Mesothelial cell of epicardium (in vitro differentiated cells): ENCODE results near the gene ARL8B. TPM values are rescaled to one million over a fixed set of nuclear protein-coding genes. Genes with fewer than 3 reads are reported as not detected.

Experiments
- DNase-seq, 2 experiments: peaks; one replicate each; pipeline ENCODE4 v3.0.0; 2021; ENCODE audit warnings: low spot score in 2 of 2; ENCODE audit not compliant: unreplicated experiment in 2 of 2
- H3K27ac Mint-ChIP-seq: 2 replicates; pipeline ENCODE4 v1.8.0; 2021; ENCODE audit warnings: mixed read lengths
- H3K27me3 Mint-ChIP-seq: 2 replicates; pipeline ENCODE4 v1.8.0; 2021; ENCODE audit warnings: low read depth, mixed read lengths
- H3K36me3 Mint-ChIP-seq: 2 replicates; pipeline ENCODE4 v1.8.0; 2021; ENCODE audit warnings: mixed read lengths
- H3K4me1 Mint-ChIP-seq: 2 replicates; pipeline ENCODE4 v1.8.0; 2021; ENCODE audit warnings: mixed read lengths
- H3K4me3 Mint-ChIP-seq: 2 replicates; pipeline ENCODE4 v1.8.0; 2021; ENCODE audit warnings: mild to moderate bottlenecking, moderate library complexity, mixed read lengths
- H3K9me3 Mint-ChIP-seq: 2 replicates; pipeline ENCODE4 v1.8.0; 2021; ENCODE audit warnings: mixed read lengths
- total RNA-seq: library from RNA; stranded (reverse); gene quantifications from 3 replicates; pipeline ENCODE4 v1.2.1, GENCODE V29; 2021
- TF ChIP-seq, protein P1 (sequence below): fragments of 200-600 bp; sonication (generic); IDR thresholded peaks from one replicate; pipeline ENCODE4 v1.5.0; 2021; ENCODE audit warnings: antibody characterized with exemption; ENCODE audit not compliant: unreplicated experiment

ARL8B gene
- total RNA-seq, 1 donor from 2014 or later, result 36.9 TPM

DNA sequence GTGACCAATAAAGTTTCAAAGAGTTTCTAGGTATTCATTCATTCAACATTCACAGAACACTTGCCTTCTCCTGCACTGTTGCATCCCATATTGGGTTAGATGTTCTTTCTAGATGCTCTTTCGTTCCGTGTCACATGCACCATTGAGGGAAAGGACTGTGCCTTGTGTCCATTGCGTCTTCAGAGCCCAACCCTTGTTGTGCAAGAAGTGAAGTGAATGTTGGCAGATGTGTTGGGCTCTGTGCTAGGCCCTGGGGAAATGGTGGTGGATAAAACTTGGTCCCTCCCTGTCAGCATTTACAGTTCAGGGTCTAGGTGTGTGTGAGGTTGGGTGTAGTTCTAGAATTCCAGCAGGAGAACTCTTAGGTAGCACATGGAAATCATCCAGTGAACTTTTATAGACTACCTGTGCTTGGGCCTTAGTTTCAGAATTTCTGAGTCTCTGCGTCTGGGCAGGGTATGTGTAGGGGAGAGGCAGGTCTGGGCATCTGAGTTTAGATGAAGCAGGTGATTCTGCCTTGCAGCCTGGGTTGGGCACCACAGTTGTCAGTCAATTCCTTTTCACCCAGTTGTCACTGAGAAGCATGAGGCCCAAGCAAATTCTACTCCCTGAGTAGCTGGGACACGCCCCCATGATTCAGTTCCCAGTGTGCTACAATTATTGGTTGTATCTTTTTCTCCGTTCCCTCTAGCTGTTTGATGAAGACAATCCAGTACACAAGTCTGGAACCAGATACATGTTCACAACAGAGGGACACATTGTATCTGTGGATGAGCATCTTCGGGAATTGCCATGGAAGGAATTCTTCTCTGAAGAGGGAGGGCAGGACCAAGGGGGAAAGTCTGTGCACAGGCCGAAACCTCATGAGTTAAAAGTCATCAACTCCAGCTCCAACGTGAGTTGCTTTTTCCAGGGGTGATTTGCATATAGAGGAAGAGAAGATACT is 90.8 kb downstream of the ARL8B start:
- no peaks in the 10 kb centered on the region for H3K9me3 Mint-ChIP-seq
- H3K4me1 Mint-ChIP-seq, result no peaks in the 10 kb centered on the region
- no peak overlapping the region for H3K4me3 Mint-ChIP-seq
- DNase-seq, result no peak
- no peak overlapping the region for H3K27ac Mint-ChIP-seq
- peaks cover 48% of the 10 kb centered on the region for H3K36me3 Mint-ChIP-seq
- TF ChIP-seq, protein P1, sequence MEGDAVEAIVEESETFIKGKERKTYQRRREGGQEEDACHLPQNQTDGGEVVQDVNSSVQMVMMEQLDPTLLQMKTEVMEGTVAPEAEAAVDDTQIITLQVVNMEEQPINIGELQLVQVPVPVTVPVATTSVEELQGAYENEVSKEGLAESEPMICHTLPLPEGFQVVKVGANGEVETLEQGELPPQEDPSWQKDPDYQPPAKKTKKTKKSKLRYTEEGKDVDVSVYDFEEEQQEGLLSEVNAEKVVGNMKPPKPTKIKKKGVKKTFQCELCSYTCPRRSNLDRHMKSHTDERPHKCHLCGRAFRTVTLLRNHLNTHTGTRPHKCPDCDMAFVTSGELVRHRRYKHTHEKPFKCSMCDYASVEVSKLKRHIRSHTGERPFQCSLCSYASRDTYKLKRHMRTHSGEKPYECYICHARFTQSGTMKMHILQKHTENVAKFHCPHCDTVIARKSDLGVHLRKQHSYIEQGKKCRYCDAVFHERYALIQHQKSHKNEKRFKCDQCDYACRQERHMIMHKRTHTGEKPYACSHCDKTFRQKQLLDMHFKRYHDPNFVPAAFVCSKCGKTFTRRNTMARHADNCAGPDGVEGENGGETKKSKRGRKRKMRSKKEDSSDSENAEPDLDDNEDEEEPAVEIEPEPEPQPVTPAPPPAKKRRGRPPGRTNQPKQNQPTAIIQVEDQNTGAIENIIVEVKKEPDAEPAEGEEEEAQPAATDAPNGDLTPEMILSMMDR, result no peak
- no peaks in the 10 kb centered on the region for H3K27me3 Mint-ChIP-seq

DNA sequence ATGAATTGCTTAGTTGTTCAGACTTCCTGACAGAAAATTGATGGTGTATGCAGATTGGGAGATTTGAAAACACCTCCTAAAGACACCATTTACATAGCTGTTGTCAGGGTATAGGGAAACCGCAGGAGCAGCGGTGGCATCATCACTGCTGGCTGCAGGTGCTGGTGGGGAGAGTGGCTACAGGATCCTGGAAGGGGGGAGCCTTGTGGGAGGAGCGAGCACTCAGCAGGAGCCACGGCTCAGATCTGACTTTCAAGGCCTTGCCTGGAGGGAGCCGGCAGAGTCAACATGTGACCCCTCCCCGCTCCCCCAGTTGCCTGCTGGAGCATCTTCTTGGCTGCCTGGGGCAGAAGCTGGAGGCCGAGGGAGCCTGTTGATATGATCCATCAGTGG is 91.5 kb downstream of the ARL8B start:
- Mint-ChIP-seq H3K27ac (no peak overlapping the region), H3K9me3 (no peaks in the 10 kb centered on the region), H3K27me3 (no peaks in the 10 kb centered on the region), H3K4me1 (peaks cover 5% of the 10 kb centered on the region), H3K36me3 (peaks cover 43% of the 10 kb centered on the region), H3K4me3 (no peak overlapping the region)
- TF ChIP-seq, protein P1, result no peak
- no peak for DNase-seq

DNA sequence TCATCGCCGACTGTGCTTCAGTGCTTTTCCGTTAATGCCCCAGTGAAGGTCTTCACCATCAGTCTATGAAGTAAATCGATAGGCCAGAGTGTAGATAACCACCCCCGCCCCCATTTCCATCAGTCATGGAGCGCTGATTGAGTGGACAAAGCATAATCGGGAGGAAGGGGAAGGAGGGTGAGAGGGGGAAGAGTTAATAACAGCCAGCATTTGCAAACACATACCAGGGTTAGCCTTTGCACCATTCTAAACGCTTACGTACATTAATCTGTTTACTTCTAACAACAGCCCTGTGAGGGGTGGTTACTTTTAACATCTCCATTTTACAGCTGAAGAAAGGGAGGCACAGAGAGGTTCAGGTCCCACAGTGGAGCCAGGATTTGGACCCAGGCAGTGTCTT is 92.3 kb downstream of the ARL8B start:
- TF ChIP-seq, protein P1, result no peak
- Mint-ChIP-seq H3K27ac (no peak overlapping the region), H3K27me3 (no peaks in the 10 kb centered on the region), H3K4me3 (no peak overlapping the region), H3K4me1 (peaks cover 7% of the 10 kb centered on the region), H3K9me3 (no peaks in the 10 kb centered on the region), H3K36me3 (peaks cover 36% of the 10 kb centered on the region)
- DNase-seq, result no peak

DNA sequence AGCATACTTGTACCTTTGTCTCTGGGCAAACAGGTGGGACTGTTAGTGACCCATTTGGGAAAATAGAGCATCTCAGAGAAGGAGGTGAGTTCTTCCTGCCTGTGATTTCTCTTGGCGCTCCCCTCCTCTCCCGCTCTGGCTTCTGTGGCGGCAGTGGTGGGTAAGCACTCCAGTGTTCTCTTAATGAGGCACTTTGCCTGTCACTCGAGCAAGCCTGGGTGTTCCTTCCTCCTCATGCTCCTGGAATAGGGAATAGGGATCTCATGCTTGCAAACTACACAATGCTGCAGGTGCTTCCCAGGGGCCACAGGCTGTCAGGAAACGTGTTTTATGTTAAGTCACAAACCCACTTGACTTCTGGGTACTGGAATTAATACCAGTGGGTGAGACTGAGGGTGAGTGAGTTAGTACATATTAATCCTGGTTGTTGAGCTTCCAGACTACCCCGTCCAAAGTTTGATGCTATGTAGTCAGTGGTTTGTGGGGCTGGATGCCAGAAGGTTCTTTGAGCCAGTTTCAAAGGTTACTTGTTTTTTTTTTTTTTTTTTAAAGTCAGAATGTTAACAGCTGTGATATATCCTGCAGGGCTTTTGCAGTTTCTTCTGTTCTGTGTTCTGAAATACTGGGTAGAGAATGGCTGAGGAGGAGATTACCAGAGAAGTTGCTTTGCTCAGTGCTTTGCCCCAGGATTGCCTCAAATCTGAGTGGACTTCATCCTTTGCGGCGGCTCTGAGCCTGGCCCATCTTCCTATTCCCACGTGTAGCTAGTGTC is 95.9 kb downstream of the ARL8B start:
- Mint-ChIP-seq H3K9me3 (no peaks in the 10 kb centered on the region), H3K27me3 (no peaks in the 10 kb centered on the region), H3K4me1 (peaks cover 7% of the 10 kb centered on the region), H3K36me3 (peaks cover 18% of the 10 kb centered on the region), H3K27ac (peak overlapping the region; percentile 21), H3K4me3 (no peak overlapping the region)
- TF ChIP-seq, protein P1, result no peak
- no peak for DNase-seq

DNA sequence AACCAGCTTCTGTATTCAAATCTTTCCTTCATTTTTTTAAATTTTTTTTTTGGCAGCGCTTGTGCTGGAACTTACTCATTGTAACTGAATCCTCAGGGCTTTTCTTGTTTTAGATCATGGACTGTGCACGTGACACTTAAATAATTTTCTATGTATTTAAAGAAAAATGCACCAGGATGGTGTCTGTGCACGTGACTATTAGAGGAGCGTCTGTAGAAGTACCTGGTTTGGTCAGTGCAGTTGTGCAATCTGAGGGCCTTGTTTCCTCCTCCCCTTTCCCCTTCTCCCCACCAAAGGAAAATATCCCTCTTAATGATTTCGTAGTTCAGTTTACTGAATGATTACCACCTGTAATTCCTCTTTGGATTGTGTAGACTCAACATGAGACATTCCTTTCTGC is 96.7 kb downstream of the ARL8B start:
- Mint-ChIP-seq H3K27ac (peak overlapping the region; percentile 21), H3K4me3 (no peak overlapping the region), H3K36me3 (peaks cover 12% of the 10 kb centered on the region)

More for the DNA sequence above, 96.7 kb downstream of the ARL8B start:
- TF ChIP-seq, protein P1, result no peak
- Mint-ChIP-seq H3K9me3 (no peaks in the 10 kb centered on the region), H3K4me1 (peaks cover 7% of the 10 kb centered on the region), H3K27me3 (no peaks in the 10 kb centered on the region)
- DNase-seq, result no peak
